Lung (tissue), 12 donors: ENCODE measurements around the gene MELK. TPM values are rescaled to one million over a fixed set of nuclear protein-coding genes. Genes with fewer than 3 reads are reported as not detected.

Experiments
- ATAC-seq: fragments of 200-7000 bp; cut with Tn5 transposase; one replicate; pipeline ENCODE4 v1.9.1; 2020; ENCODE audit warnings: moderate number of reproducible peaks; ENCODE audit not compliant: insufficient read depth, low FRiP score
- DNase-seq, 3 donors: peaks; one replicate each; pipeline ENCODE4 v3.0.0-alpha.2; 2013 to 2017
- H3K27ac ChIP-seq, 2 donors: one replicate each; pipeline ENCODE4 v1.5.1; 2013; ENCODE audit warnings: mild to moderate bottlenecking in 2 of 2, moderate library complexity in 2 of 2, control low read depth in 1 of 2, inconsistent platforms in 1 of 2, low read depth in 1 of 2, low read length in 1 of 2
- H3K27me3 ChIP-seq, 3 donors: one replicate each; pipeline ENCODE4 v1.5.1; 2013; ENCODE audit warnings: low read length in 2 of 3; ENCODE audit not compliant: control insufficient read depth in 3 of 3, insufficient read depth in 3 of 3
- H3K36me3 ChIP-seq, 4 donors: one replicate each; pipeline ENCODE4 v1.5.1; 2013; ENCODE audit warnings: low read length in 4 of 4, mild to moderate bottlenecking in 1 of 4, moderate library complexity in 1 of 4; ENCODE audit not compliant: control insufficient read depth in 4 of 4, insufficient read depth in 4 of 4
- H3K4me1 ChIP-seq, 5 donors: one replicate each; pipeline ENCODE4 v1.5.1; 2013; ENCODE audit warnings: low read length in 5 of 5, mild to moderate bottlenecking in 2 of 5, moderate library complexity in 1 of 5; ENCODE audit not compliant: control insufficient read depth in 5 of 5, insufficient read depth in 5 of 5
- H3K4me3 ChIP-seq: one replicate; pipeline ENCODE4 v1.5.1; 2013; ENCODE audit warnings: mild to moderate bottlenecking, control low read depth, moderate library complexity
- H3K9ac ChIP-seq, 2 donors: one replicate each; pipeline ENCODE4 v1.5.1; 2013; ENCODE audit warnings: low read length in 2 of 2, control low read depth in 1 of 2; ENCODE audit not compliant: insufficient read depth in 1 of 2
- H3K9me3 ChIP-seq, 4 donors: one replicate each; pipeline ENCODE4 v1.5.1; 2013; ENCODE audit warnings: low read length in 3 of 4, mild to moderate bottlenecking in 1 of 4, moderate library complexity in 1 of 4; ENCODE audit not compliant: control insufficient read depth in 4 of 4, insufficient read depth in 3 of 4
- CTCF ChIP-seq: IDR thresholded peaks from 2 replicates; pipeline ENCODE4 v1.5.1; 2012; ENCODE audit warnings: mild to moderate bottlenecking; ENCODE audit errors: control extremely low read depth, extremely low read depth
- WGBS, 2 donors: extraction: QIAGEN DNeasy Blood & Tissue Kit; methylation state at CpG; one replicate each; pipeline ENCODE4 v1.1.7; 2013; 5-methylcytosine and 5-hydroxymethylcytosine counted together
- polyA plus RNA-seq, 2 donors: library from polyadenylated mRNA; stranded (reverse); fragments of 200-250 nt; gene quantifications; one replicate each; pipeline ENCODE4 v1.2.1, GENCODE V29; 2013
- total RNA-seq, 2 donors: library from RNA; depleted of rRNA in 1 of 2; stranded (reverse); fragments of >200 nt in 1 of 2; gene quantifications; one replicate each; pipeline ENCODE4 v1.2.1, GENCODE V29; 2014 to 2021
- donor health status: control.
- donor health status: control.
- donor health status: Bipolar disorder and iron deficiency.
- donor health status: healthy.
- donor health status: DM: yes; HTN: yes; CAD: no.

MELK gene
- total and polyA plus RNA-seq, 4 donors: 0.88 to 3.5 (median 1.5) TPM

- ATAC-seq (no peak), DNase-seq (no peak)
- Histone ChIP-seq H3K9me3 (no peaks in the 10 kb centered on the region), H3K36me3 (no peaks in the 10 kb centered on the region), H3K27ac (no peak overlapping the region), H3K27me3 (no peaks in the 10 kb centered on the region), H3K4me3 (no peak overlapping the region), H3K4me1 (no peaks in the 10 kb centered on the region), H3K9ac (no peak overlapping the region)
- no peak for TF ChIP-seq CTCF
- 96 to 98% methylated on average over 1 of the region's 1 CpG for WGBS, 2 donors
Observed at GRCh38 chr9:36535107-36535506, 37.6 kb upstream of the MELK start.

DNA sequence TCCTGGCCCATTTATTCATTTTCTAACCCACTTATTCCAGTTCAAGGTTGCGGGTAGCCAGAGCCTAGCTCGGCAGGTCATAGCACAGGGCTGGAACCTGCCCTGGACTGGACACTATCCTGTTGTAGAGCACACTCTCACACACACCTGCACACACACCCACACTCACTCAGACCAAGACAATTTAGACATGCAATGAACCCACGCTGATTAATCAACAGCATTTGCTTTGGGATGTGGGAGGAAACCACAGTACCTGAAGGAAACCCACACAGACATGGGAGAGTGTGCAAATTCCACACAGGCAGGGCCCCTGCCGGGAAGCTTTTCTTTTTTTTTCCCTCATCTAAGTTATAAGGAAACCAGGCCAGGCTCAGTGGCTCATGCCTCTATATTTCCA is 34.8 kb upstream of the MELK start:
- H3K9me3 ChIP-seq: no peaks in the 10 kb centered on the region
- no peak overlapping the region for H3K27ac ChIP-seq
- no peak overlapping the region for H3K9ac ChIP-seq
- no peak overlapping the region for H3K4me3 ChIP-seq
- WGBS, 2 donors: 81 to 84% methylated on average over 4 of the region's 4 CpGs
- H3K36me3 ChIP-seq: no peaks in the 10 kb centered on the region
- no peak for TF ChIP-seq CTCF
- DNase-seq (no peak), ATAC-seq (no peak)
- H3K27me3 ChIP-seq: no peaks in the 10 kb centered on the region
- no peaks in the 10 kb centered on the region for H3K4me1 ChIP-seq

- ATAC-seq: no peak
- WGBS, 2 donors: 91 to 92% methylated on average over 7 of the region's 7 CpGs
Observed at GRCh38 chr9:36542355-36542754, 30.3 kb upstream of the MELK start.

More at GRCh38 chr9:36542355-36542754, 30.3 kb upstream of the MELK start:
- TF ChIP-seq CTCF: no peak
- Histone ChIP-seq H3K27me3 (no peaks in the 10 kb centered on the region), H3K4me1 (peaks cover 0 to 4% (median 0%) of the 10 kb centered on the region in 5 donors), H3K4me3 (no peak overlapping the region), H3K9me3 (no peaks in the 10 kb centered on the region), H3K9ac (no peak overlapping the region), H3K27ac (no peak overlapping the region), H3K36me3 (no peaks in the 10 kb centered on the region)
- no peak for DNase-seq
